Left ventricle myocardium inferior (tissue), 1 donor: ENCODE measurements around the gene APAF1. TPM values are rescaled to one million over a fixed set of nuclear protein-coding genes. Genes with fewer than 3 reads are reported as not detected.

Source experiments
- DNase-seq: peaks from one replicate; pipeline ENCODE4 v3.0.0-alpha.2; 2020
- H3K27ac ChIP-seq: fragments of 200-600 bp; replicated peaks from 2 replicates; pipeline ENCODE4 v1.8.0; 2021
- H3K27me3 ChIP-seq: fragments of 200-600 bp; 2 replicates; pipeline ENCODE4 v1.8.0; 2021; ENCODE audit warnings: low read depth
- H3K36me3 ChIP-seq: fragments of 200-600 bp; 2 replicates; pipeline ENCODE4 v1.8.0; 2021
- H3K4me1 ChIP-seq: fragments of 200-600 bp; 2 replicates; pipeline ENCODE4 v1.8.0; 2021
- H3K4me3 ChIP-seq: fragments of 200-600 bp; 2 replicates; pipeline ENCODE4 v1.8.0; 2021; ENCODE audit warnings: mild to moderate bottlenecking, moderate library complexity
- H3K9me3 ChIP-seq: fragments of 200-600 bp; replicated peaks from 2 replicates; pipeline ENCODE4 v1.8.0; 2021
- CTCF ChIP-seq: fragments of 200-600 bp; IDR thresholded peaks from 2 replicates; pipeline ENCODE4 v1.8.0; 2021; ENCODE audit warnings: antibody characterized with exemption, mild to moderate bottlenecking, borderline replicate concordance
- intact Hi-C: fragments of 100-400 bp; cut with micrococcal nuclease; formaldehyde crosslinking; loops from one replicate; pipeline ENCODE4 v1.11.0; 2022
- total RNA-seq: library from RNA; stranded (reverse); fragmentation: NEBNext Ultra II Directional; extraction: Animal tissue kit (Norgen Biotek cat#: 25700); gene quantifications from one replicate; pipeline ENCODE4 v1.2.1, GENCODE V29; 2021
- donor health status: DM: no; HTN: yes; CAD: no; lungs with severe emphysema.

Gene APAF1
- total RNA-seq, 1 donor from 2014 or later = 5.0 TPM

DNA sequence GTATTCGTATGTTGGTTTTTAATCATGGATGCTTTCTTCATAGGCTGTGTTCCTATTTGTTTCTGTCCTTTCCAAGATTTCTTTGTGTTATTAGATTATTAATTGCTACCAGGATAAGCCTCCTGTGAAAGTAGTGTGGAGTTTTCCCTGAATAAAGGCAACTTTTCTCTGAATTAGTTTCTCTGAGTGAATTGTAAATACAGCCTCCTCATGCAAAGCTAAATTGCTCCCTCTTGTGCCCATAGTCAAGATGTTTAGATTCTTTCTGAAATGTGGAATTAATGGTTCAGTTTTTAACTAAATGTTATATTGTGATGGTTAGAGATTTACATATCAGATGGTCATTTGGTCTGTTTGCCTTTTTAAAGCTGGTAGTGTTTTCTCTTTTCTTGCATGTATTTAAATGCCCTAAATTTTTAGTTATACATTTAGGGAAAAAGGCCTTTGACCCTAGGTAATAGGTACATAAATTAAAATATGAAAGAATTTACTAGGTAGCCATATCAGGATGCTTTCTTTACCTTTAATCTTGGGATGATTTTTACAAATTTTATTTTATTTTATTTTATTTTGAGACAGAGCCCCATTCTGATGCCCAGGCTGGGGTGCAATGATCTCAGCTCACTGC is 8.9 kb downstream of the APAF1 start:
- no peaks in the 10 kb centered on the region for H3K27me3 ChIP-seq
- H3K9me3 ChIP-seq = no peaks in the 10 kb centered on the region
- H3K4me3 ChIP-seq = no peak overlapping the region
- TF ChIP-seq CTCF = peak; percentile 70
- no peaks in the 10 kb centered on the region for H3K4me1 ChIP-seq
- peaks cover 39% of the 10 kb centered on the region for H3K36me3 ChIP-seq
- intact Hi-C loops = loop anchor here (5.0 kb wide), 1 partner anchor 87 kb away; no protein-coding TSS in a partner anchor
- DNase-seq = no peak
- H3K27ac ChIP-seq = no peak overlapping the region

- no peaks in the 10 kb centered on the region for H3K9me3 ChIP-seq
- H3K4me1 ChIP-seq = no peaks in the 10 kb centered on the region
- intact Hi-C loops = no loop called here
- H3K36me3 ChIP-seq = peaks cover 43% of the 10 kb centered on the region
- DNase-seq = no peak
- H3K27ac ChIP-seq = no peak overlapping the region
- TF ChIP-seq CTCF = no peak
- H3K4me3 ChIP-seq = no peak overlapping the region
- H3K27me3 ChIP-seq = no peaks in the 10 kb centered on the region
Measured at GRCh38 chr12:98656289-98657101, 11.4 kb downstream of the APAF1 start.

GRCh38 chr12:98660521-98660920 is 15.4 kb downstream of the APAF1 start:
- intact Hi-C loops = no loop called here
- Histone ChIP-seq H3K9me3 (no peaks in the 10 kb centered on the region), H3K4me1 (no peaks in the 10 kb centered on the region), H3K36me3 (peaks cover 75% of the 10 kb centered on the region), H3K27ac (no peak overlapping the region), H3K4me3 (no peak overlapping the region), H3K27me3 (no peaks in the 10 kb centered on the region)
- no peak for DNase-seq
- TF ChIP-seq CTCF = no peak

GRCh38 chr12:98669751-98670150 is 24.7 kb downstream of the APAF1 start:
- DNase-seq = no peak
- no peak overlapping the region for H3K27ac ChIP-seq
- TF ChIP-seq CTCF = no peak
- no peaks in the 10 kb centered on the region for H3K27me3 ChIP-seq
- peaks cover 73% of the 10 kb centered on the region for H3K36me3 ChIP-seq
- H3K4me3 ChIP-seq = no peak overlapping the region
- no peaks in the 10 kb centered on the region for H3K9me3 ChIP-seq
- intact Hi-C loops = no loop called here
- peaks cover 5% of the 10 kb centered on the region for H3K4me1 ChIP-seq

DNA sequence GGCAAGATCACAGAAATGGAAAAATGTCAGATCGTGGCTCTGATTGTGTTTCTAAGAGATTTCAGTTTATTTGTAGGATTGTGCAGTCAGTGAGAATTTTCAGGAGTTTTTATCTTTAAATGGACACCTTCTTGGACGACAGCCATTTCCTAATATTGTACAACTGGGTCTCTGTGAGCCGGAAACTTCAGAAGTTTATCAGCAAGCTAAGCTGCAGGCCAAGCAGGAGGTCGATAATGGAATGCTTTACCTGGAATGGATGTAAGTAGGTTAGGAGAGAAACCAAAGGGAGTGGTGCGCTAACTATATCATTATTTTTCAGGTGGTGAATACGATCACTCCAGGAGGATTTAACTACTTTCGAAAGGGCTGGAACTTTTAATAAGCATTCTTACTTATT is 26.4 kb downstream of the APAF1 start:
- TF ChIP-seq CTCF = no peak
- Histone ChIP-seq H3K27me3 (no peaks in the 10 kb centered on the region), H3K36me3 (peaks cover 63% of the 10 kb centered on the region), H3K9me3 (no peaks in the 10 kb centered on the region), H3K27ac (no peak overlapping the region), H3K4me3 (no peak overlapping the region), H3K4me1 (peaks cover 5% of the 10 kb centered on the region)
- intact Hi-C loops = no loop called here
- no peak for DNase-seq
